ENCODE data around the gene MBD3. TPM values are rescaled to one million over a fixed set of nuclear protein-coding genes. Genes with fewer than 3 reads are reported as not detected.
A peak's percentile ranks its signal among the peaks of the same experiment; 100 is the strongest.

Gene MBD3
- total RNA-seq, 1 experiment from 2014 or later = 114 TPM

DNA sequence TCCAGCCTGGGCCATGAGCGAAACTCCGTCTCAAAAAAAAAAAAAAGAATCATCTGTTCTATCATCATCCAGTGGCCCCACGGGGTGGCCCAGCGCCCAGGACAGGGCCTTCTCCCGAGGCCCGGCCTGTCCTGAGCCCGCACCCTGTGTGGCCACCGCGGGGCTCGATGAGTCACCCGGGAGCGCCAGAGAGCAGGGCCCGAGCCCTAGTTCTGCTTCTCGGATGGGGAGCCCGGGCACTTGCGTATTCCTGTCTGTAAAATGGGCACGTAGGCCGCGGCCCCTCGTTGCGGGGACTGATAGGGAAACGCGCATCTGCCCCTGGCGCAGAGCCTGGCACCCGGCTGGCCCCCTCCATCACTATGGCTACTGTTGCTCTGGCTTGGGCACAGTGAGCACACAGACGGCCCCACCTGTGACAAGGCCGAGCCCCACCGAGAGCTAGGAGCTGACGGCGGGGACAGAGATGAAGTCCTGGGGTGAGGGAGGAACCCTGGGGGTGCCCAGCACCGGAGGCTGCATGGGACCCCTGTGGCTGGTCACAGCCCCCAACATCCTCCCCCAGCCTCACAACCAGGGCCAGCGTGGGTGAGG lies 33.8 kb upstream of the MBD3 start:
- BruUV-seq (replicated peaks) = no TSS peak
- Mint-ChIP-seq H3K9me3 (ENCODE audit: unreplicated experiment) (no peaks in the 10 kb centered on the region), H3K4me3 (ENCODE audit: unreplicated experiment) (no peak overlapping the region), H3K4me1 (ENCODE audit: insufficient read depth, unreplicated experiment) (no peaks in the 10 kb centered on the region), H3K36me3 (ENCODE audit: insufficient read depth, unreplicated experiment) (peaks cover 30% of the 10 kb centered on the region), H3K27ac (ENCODE audit: low read depth, unreplicated experiment) (no peak overlapping the region), H3K27me3 (ENCODE audit: insufficient read depth, unreplicated experiment) (no peaks in the 10 kb centered on the region)
- intact Hi-C loops (cut with micrococcal nuclease) = no loop called here
- ChIA-PET CTCF (no interaction called here), POLR2A (no interaction called here)
- TF ChIP-seq, protein P1, sequence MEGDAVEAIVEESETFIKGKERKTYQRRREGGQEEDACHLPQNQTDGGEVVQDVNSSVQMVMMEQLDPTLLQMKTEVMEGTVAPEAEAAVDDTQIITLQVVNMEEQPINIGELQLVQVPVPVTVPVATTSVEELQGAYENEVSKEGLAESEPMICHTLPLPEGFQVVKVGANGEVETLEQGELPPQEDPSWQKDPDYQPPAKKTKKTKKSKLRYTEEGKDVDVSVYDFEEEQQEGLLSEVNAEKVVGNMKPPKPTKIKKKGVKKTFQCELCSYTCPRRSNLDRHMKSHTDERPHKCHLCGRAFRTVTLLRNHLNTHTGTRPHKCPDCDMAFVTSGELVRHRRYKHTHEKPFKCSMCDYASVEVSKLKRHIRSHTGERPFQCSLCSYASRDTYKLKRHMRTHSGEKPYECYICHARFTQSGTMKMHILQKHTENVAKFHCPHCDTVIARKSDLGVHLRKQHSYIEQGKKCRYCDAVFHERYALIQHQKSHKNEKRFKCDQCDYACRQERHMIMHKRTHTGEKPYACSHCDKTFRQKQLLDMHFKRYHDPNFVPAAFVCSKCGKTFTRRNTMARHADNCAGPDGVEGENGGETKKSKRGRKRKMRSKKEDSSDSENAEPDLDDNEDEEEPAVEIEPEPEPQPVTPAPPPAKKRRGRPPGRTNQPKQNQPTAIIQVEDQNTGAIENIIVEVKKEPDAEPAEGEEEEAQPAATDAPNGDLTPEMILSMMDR (IDR thresholded peaks at IDR 0.05; ENCODE audit: unreplicated experiment) = no peak
- DNase-seq (ENCODE audit: unreplicated experiment) = no peak

DNA sequence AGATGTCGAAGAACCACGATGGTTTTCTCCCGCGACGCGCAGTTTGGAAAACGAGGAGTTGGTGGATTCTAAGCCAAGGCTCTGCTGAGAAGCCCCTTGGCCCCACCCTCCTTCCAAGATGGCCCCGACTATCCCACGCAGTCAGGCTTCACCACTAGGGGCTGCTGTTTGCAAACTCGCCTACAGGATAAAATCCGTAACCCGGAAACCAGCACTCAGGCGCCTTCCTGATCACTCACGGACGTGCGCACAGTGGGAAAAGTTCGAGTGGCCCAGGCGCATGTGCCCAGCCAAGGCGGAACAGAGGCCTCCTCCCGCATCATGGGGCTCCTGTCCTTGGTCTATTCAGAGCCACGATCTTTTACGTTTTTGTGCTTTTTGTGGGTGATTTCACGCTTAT lies 31.8 kb upstream of the MBD3 start:
- intact Hi-C loops (cut with micrococcal nuclease) = no loop called here
- DNase-seq (ENCODE audit: unreplicated experiment) = peak; percentile 35
- POLR2A ChIA-PET = no interaction called here
- Mint-ChIP-seq H3K36me3 (ENCODE audit: insufficient read depth, unreplicated experiment) (peaks cover 26% of the 10 kb centered on the region), H3K4me1 (ENCODE audit: insufficient read depth, unreplicated experiment) (no peaks in the 10 kb centered on the region), H3K27ac (ENCODE audit: low read depth, unreplicated experiment) (peak overlapping the region; percentile 12), H3K9me3 (ENCODE audit: unreplicated experiment) (no peaks in the 10 kb centered on the region), H3K4me3 (ENCODE audit: unreplicated experiment) (no peak overlapping the region), H3K27me3 (ENCODE audit: insufficient read depth, unreplicated experiment) (no peaks in the 10 kb centered on the region)
- TF ChIP-seq, protein P1 (IDR thresholded peaks at IDR 0.05; ENCODE audit: unreplicated experiment) = peak; percentile 44
- CTCF ChIA-PET = interaction anchor here (0.9 to 1.5 kb wide), 2 partner anchors 48 to 190 kb away, joined by 5 to 7 read pairs; no protein-coding TSS in a partner anchor
- BruUV-seq (replicated peaks) = no TSS peak

- TF ChIP-seq, protein P1 (IDR thresholded peaks at IDR 0.05; ENCODE audit: unreplicated experiment) = no peak
- DNase-seq (ENCODE audit: unreplicated experiment) = no peak
- Mint-ChIP-seq H3K27me3 (ENCODE audit: insufficient read depth, unreplicated experiment) (no peaks in the 10 kb centered on the region), H3K9me3 (ENCODE audit: unreplicated experiment) (no peaks in the 10 kb centered on the region), H3K27ac (ENCODE audit: low read depth, unreplicated experiment) (no peak overlapping the region), H3K36me3 (ENCODE audit: insufficient read depth, unreplicated experiment) (peaks cover 38% of the 10 kb centered on the region), H3K4me3 (ENCODE audit: unreplicated experiment) (no peak overlapping the region), H3K4me1 (ENCODE audit: insufficient read depth, unreplicated experiment) (no peaks in the 10 kb centered on the region)
- intact Hi-C loops (cut with micrococcal nuclease) = no loop called here
- no TSS peak for BruUV-seq (replicated peaks)
- POLR2A ChIA-PET = no interaction called here
- CTCF ChIA-PET = interaction anchor here (0.6 to 0.8 kb wide), 2 partner anchors 30 to 171 kb away, joined by 3 to 4 read pairs; no protein-coding TSS in a partner anchor
Observed at GRCh38 chr19:1622541-1622940, 29.9 kb upstream of the MBD3 start.

DNA sequence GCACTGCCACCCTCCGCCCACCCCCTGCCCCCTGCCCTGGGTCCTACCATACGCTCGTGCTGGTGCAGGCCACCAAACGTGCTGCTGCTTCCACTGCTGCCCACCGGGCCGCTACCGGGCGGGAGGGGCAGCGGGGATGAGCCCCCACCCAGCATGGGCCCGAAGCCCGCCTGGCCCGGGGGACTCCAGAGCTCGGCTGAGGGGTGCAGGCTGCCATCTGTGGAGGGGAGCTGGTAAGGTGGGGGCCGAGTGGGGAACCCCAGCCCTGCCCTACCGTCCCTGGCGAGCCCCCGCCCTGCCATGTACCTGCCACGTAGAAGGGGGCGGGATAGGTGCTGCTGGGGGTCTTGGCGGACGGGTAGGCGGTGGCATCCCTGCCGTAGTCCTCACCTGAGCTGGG lies 29.3 kb upstream of the MBD3 start:
- DNase-seq (ENCODE audit: unreplicated experiment) = no peak
- H3K27me3 Mint-ChIP-seq (ENCODE audit: insufficient read depth, unreplicated experiment) = no peaks in the 10 kb centered on the region
- H3K4me3 Mint-ChIP-seq (ENCODE audit: unreplicated experiment) = no peak overlapping the region
- intact Hi-C loops (cut with micrococcal nuclease) = no loop called here
- ChIA-PET POLR2A (interaction anchor here (0.5 kb wide), 1 partner anchor 165 kb away, joined by 3 read pairs; no protein-coding TSS in a partner anchor), CTCF (interaction anchor here (0.6 to 0.8 kb wide), 2 partner anchors 31 to 172 kb away, joined by 3 to 4 read pairs; no protein-coding TSS in a partner anchor)
- TF ChIP-seq, protein P1 (IDR thresholded peaks at IDR 0.05; ENCODE audit: unreplicated experiment) = no peak
- no peaks in the 10 kb centered on the region for H3K4me1 Mint-ChIP-seq (ENCODE audit: insufficient read depth, unreplicated experiment)
- H3K36me3 Mint-ChIP-seq (ENCODE audit: insufficient read depth, unreplicated experiment) = peaks cover 44% of the 10 kb centered on the region
- H3K27ac Mint-ChIP-seq (ENCODE audit: low read depth, unreplicated experiment) = no peak overlapping the region
- no peaks in the 10 kb centered on the region for H3K9me3 Mint-ChIP-seq (ENCODE audit: unreplicated experiment)
- BruUV-seq (replicated peaks) = no TSS peak

All from MCF 10A (cell line).